Activated CD4-positive, alpha-beta T cell treated with anti-CD3 and anti-CD28 coated beads for 4 hours (primary cell): ENCODE measurements around the gene PDLIM5.
"Not testable (repeated sequence)": the region's sequence is repeated elsewhere in the genome, so short reads cannot be mapped to it uniquely, and the experiment has no call there.

ENCODE experiments used
- DNase-seq, 2 donors: peaks; one replicate each; pipeline ENCODE4 v3.0.0-alpha.2; 2020

PDLIM5 gene

GRCh38 chr4:94466923-94467322 lies 15.2 kb downstream of the PDLIM5 start:
- no peak for DNase-seq

DNA sequence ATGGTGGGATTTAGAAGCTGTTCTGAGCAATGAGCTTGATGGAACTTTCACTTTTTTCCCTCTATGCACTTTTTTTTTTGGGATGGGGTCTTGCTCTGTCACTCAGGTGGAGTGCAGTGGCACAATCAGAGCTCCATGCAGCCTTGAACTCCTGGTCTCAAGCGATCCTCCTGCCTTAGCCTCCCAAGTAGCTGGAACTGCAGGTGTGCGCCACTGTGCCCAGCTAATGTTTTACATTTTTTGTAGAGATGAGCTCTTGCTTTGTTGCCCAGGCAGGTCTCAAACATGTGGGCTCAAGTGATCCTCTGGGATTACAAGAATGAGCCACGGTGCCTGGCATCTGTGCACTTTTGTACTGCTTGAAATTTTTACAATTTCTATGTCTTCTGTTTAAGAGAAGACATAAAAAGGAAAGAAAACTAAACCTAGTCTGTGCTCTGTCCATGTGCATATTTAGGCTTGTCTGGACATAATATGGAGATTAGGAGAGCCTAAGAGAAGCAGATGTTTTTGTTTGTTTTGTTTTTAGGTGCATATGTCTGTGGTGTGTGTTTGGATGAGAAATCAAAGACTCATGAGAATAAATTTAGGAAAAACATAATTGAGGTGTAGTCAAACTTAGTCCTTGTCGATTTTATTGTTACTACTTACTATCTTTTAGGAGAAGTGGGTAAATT lies 16.5 kb downstream of the PDLIM5 start:
- no peak for DNase-seq

- no peak for DNase-seq
These were observed 17.6 kb downstream of the PDLIM5 start for GRCh38 chr4:94469221-94469784.

DNA sequence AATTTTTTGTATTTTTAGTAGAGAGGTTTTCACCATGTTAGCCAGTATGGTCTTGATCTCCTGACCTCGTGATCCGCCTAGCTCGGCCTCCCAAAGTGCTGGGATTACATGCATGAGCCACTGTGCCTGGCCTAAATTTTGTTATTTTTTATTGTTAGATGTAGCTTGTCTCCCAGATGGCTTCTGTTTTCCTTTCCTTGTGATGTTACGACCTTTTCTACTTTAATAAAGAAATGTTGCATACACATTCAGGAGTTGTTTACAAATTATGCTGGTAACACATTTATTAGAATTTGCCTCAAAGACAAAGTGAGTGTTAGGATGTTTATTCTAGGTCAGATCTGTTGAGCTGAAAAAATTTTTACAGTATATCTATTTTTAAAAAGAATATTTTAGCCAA lies 18.4 kb downstream of the PDLIM5 start:
- DNase-seq, result no peak

DNA sequence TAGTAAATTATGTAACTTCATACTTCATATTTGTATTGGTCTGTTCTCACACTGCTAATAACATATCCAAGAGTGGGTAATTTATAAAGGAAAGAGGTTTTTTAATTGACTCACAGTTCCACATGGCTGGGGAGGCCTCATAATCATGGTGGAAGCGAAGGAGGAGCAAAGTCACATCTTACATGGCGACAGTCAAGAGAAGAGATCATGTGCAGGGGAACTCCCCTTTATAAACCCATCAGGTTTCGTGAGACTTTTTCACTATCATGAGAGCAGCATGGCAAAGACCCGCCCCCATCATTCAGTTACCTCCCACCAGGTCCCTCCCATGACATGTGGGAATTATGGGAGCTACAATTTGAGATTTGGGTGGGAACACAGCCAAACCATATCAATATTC lies 19.0 kb downstream of the PDLIM5 start:
- DNase-seq, result not testable (repeated sequence)

DNA sequence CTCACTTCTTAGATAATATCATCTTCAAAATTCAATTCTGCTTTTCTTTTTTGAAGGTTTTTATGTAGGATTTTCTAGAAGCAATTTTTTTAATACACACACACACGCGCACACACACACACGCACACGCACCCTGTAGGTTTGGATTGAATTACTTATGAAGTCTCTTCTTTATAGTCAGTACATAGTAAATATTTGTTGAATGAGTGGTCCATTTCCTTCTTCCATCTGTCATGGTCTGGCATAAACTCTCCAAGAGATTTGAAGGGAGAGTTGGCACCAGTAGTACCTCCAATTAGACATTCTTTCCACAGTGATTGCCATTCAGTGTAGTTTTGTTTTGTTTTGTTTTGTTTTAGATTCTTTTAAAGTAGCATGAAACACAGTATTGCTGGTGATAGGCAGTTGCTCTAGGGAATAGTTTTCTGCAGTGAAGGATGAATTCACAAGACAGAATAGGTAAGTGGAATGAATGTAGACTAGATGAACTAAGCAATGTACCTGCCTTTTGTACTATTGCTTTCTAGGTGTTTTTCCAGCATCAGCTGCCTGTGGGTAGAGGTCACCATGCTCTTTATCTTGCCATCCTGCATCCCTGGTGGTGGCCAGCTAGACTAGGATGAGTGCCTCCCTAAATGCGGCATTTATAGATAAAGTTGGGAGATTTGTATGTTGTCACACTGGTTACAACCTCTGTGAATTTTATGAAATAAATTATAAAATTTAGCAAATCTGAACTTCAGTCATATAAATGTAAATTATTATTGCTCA lies 20.5 kb downstream of the PDLIM5 start:
- no peak for DNase-seq

DNA sequence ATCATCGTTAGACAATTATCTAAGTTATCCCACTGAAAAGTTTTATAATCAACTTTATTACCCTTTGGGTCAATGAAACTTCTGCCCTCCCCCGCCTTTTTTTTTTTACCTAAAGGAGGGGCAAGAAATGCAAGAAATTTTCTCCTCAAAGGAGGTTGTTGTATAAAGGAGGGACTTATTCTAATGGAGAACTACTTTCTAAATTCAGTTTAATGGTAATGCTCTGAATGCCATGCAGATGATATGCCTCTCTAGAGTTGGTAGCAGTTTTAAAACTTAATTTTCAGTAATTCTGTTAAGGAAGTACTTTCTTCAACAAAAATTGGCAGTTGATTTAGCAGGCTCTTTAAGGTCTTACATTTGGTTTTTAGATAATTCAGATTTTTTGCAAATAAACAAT lies 23.3 kb downstream of the PDLIM5 start:
- DNase-seq, result no peak

- DNase-seq, result no peak
These were observed 24.1 kb downstream of the PDLIM5 start for GRCh38 chr4:94475794-94476193.

DNA sequence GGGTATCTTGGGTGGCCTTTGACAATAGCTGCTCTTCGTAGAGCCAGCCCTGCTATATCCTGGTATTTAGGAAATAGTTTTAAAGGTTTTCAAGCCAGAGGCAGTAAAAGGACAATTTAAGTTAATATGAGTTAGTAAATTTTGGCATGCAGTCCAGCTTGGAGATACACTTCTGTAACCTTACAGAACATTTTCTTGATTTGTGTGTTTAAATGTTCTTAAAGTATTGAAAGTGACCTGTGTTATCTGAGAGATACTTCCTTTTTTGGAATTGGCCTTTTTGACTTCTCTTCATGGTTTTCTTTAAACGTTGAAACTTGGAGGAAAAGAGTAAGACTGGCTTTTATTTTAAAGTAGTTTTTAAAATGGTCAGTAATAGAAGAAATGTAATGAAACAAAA lies 25.5 kb downstream of the PDLIM5 start:
- no peak for DNase-seq

DNA sequence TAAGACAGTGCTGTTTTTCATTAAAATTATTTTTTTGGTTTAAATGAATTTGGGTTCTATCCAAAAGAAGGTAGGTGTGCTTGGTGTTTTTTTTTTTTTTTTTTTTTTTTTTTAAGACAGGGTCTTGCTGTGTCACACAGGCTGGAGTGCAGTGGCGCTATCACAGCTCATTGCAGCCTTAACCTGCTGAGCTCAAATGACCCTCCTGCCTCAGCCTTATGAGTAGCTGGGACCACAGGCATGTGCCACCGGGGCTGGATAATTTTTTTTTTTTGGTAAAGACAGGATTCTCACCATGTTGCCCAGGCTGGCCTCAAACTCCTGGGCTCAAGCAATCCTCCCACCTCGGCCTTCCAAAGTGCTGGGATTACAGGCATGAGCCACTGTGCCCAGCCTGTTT lies 27.1 kb downstream of the PDLIM5 start:
- DNase-seq, result not testable (repeated sequence)

DNA sequence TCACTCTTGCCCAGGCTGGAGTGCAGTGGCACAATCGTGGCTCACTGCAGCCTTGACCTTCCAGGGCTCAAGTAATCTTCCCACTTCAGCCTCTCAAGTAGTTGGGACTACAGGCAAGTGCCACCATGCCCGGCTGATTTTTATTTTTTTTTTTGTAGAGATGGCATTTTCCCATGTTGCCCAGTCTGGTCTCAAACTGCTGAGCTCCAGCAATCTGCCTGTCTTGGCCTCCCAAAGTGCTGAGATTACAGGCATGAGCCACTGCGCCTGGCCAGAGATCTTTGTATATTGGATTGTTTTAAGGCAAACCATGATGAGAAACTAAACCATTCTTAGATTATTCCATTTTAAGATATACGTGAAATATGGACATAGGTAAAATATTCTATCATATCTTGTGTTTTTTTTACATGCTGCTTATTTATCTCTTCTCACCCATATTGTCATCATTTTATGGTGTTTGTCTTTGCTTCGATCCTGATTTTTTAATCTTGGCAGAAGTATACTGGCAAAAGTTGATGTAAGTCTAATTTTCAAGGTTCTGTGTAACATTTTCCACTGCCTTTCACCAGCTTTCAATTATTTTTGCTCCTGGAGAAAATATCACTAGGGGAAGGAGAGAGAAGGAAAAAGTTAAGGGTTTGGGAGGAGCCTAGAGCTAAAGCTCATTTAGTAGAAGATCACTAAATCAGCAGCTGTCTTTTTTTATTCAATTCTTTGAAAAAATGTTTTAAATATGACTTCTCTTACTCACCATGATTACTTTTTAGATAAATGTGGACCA lies 27.8 kb downstream of the PDLIM5 start:
- no peak for DNase-seq

GRCh38 chr4:94480362-94480951 lies 28.7 kb downstream of the PDLIM5 start:
- no peak for DNase-seq

- DNase-seq, result no peak
These were observed 32.2 kb downstream of the PDLIM5 start for GRCh38 chr4:94483895-94484294.

DNA sequence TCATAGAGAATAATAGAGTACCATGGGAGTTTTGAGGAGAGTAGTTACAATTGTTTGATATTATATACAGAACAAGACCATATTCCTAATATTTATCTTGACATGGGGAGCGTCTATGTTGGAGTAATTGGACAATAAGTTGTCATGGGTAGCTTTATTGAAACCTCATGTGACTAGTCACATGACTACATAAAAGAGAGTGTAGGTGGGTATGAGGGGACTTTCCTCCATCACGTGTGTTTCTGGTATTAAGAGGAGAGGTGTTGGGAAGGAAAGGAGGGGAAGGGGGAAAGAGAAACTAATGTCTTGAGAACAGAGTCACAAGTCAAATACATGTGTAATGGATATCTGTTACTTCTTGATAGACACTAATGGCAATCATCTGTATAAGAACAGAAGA lies 33.1 kb downstream of the PDLIM5 start:
- no peak for DNase-seq

DNA sequence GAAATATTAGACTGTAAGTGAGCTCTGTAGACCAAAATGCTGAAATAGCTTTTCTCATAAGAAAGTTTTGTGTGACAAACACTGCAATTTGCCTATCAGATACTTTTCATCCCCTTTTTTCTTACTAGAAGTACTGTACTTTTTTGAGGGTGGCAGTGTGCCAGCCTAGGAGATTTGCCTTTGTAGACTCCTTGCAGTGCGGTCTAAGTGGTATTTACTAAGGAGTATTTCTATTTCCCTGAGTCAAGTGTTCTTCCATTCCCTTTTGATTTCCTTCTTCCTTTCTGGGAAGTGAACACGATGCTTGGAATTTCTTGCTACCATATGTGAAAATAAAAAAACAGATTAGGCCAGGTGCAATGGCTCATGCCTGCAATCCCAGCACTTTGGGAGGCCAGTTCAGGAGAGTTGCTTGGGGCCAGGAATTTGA lies 34.6 kb downstream of the PDLIM5 start:
- DNase-seq, result no peak

GRCh38 chr4:94488670-94489069 lies 36.9 kb downstream of the PDLIM5 start:
- DNase-seq, result no peak

DNA sequence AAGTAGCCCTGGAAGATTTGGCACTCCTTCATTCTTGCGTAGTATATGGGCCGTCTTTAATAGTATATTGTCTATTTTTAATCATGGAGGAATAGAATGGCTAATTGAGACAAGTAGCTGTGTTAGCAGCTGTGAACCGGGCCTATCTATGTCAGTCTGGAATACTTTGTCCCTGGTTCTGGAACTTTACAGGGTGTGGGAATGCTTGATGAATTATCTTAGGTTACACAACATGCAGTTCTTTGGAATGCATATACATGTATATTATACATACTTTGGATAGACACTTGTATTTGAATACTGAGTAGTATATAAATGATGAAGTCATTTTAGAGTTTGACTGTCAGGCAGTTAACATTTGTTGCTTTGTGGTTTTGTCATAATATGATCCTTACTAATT lies 37.4 kb downstream of the PDLIM5 start:
- no peak for DNase-seq

GRCh38 chr4:94490437-94490836 lies 38.7 kb downstream of the PDLIM5 start:
- no peak for DNase-seq

DNA sequence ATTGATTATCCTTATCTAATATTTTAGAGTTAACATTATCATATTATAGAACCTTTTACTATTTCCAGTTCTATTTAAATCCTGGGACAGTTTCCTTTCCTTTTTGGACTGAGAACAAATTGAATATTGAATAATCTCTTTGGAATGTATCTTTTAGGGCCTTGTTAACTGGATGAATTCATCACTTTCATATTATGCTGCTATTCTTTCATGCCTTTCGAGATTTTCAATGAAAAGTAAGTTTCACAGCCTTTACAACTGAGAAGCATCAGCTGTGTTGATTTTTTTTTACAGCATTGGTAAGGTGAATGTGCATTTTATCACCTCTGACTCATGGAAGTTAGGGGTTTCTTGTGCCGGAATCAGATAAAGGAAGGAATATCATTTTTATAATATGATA lies 39.6 kb downstream of the PDLIM5 start:
- DNase-seq, result no peak

- DNase-seq, result no peak
These were observed 43.7 kb downstream of the PDLIM5 start for GRCh38 chr4:94495408-94495807.

DNA sequence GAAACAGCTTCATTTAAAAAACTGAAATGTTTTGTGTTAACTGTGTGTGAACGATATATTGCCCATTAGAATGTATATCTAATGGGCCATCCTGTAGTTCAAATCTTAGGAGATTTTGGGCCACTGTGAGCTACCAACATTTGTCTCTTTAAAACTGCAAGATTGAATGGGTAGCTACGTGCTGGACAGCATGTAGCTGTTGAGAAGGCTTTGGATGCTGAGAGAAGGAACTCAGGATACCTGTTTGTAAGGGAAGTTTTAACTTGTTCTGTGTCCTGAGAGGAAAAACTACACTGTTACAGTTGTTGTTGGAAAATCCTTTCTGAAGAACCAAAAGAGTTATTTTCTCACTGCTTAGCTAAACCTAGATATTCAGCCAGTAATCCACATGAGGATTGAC lies 45.9 kb downstream of the PDLIM5 start:
- DNase-seq, result no peak

DNA sequence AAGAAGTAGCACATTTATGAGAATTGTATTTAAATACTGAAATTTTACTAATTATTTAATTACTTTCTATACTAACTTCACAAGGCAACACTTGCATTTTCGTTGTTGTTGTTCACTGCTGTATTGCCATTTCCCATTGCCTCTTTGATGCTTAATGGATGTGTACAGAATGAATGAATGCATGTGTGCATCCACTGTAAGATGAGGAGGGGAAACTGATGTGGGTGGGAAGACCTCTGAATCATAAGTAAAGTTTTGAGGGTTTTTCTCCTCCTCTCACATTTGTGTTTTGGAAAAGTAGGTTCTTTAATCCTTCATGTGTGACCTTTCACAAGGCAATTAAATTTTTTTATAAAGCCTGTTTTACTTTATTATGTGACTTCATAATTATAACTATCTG lies 46.8 kb downstream of the PDLIM5 start:
- no peak for DNase-seq

DNA sequence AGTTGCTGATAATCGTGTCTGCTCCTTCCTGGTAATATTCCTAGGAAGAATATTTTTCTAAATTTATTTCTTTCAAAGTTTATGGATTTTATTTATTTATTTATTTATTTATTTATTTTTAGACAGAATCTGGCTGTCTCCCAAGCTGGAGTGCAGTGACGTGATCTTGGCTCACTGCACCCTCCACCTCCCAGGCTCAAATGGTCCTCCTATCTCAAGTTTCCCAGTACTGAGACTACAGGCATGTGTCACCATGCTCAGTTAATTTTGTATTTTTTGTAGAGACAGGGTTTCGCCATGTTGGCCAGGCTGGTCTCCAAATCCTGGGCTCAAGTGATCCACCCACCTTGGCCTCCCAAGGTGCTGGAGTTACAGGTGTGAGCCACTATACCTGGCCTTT lies 48.9 kb downstream of the PDLIM5 start:
- no peak for DNase-seq
